CD4-positive, alpha-beta memory T cell (primary cell): ENCODE measurements around the gene TMEM127. TPM values are rescaled to one million over a fixed set of nuclear protein-coding genes. Genes with fewer than 3 reads are reported as not detected.
A peak's percentile ranks its signal among the peaks of the same experiment; 100 is the strongest.

Experiments used
- CTCF ChIA-PET: fragments of 350-600 bp; sonication (Branson Sonifier 250); formaldehyde crosslinking; loops from one replicate; lab custom pipeline; 2021; ENCODE audit warnings: inconsistent platforms; ENCODE audit not compliant: partially characterized antibody; lab: Charles Lee
- POLR2A ChIA-PET: fragments of 350-600 bp; sonication (Branson Sonifier 250); formaldehyde crosslinking; loops from one replicate; lab custom pipeline; 2021; ENCODE audit not compliant: partially characterized antibody; lab: Charles Lee
- DNase-seq, 5 donors: peaks; one replicate each; pipeline versions ENCODE4 v3.0.0 to v3.0.0-alpha.2; 2020 to 2022; ENCODE audit warnings: mixed read lengths in 1 of 5
- H3K27ac ChIP-seq: one replicate; pipeline ENCODE4 v1.7.0; 2013; ENCODE audit warnings: low read depth, low read length
- H3K27me3 ChIP-seq: 2 replicates; pipeline ENCODE4 v1.7.0; 2013; ENCODE audit warnings: mild to moderate bottlenecking, low read length, moderate library complexity; ENCODE audit not compliant: insufficient read depth
- H3K36me3 ChIP-seq: 2 replicates; pipeline ENCODE4 v1.7.0; 2013; ENCODE audit warnings: mild to moderate bottlenecking, low read length, moderate library complexity; ENCODE audit not compliant: insufficient read depth
- H3K4me1 ChIP-seq: 2 replicates; pipeline ENCODE4 v1.7.0; 2013; ENCODE audit warnings: mild to moderate bottlenecking, low read length, moderate library complexity; ENCODE audit not compliant: insufficient read depth
- H3K4me3 ChIP-seq, 2 donors: one replicate each; pipeline ENCODE4 v1.7.0; 2013; ENCODE audit warnings: low read length in 2 of 2, mild to moderate bottlenecking in 1 of 2
- H3K9me3 ChIP-seq, 2 donors: one replicate each; pipeline ENCODE4 v1.7.0; 2013; ENCODE audit warnings: low read length in 2 of 2, control low read depth in 1 of 2; ENCODE audit not compliant: control insufficient read depth in 1 of 2
- H3K27ac Mint-ChIP-seq, 7 donors: one replicate each; pipeline ENCODE4 v1.8.0; 2020 to 2021; ENCODE audit warnings: mixed read lengths in 7 of 7, mild to moderate bottlenecking in 6 of 7, inconsistent platforms in 3 of 7, moderate library complexity in 3 of 7
- H3K27me3 Mint-ChIP-seq, 2 donors: one replicate each; pipeline ENCODE4 v1.8.0; 2020 to 2021; ENCODE audit warnings: mixed read lengths in 2 of 2
- H3K36me3 Mint-ChIP-seq, 2 donors: one replicate each; pipeline ENCODE4 v1.8.0; 2020 to 2021; ENCODE audit warnings: mixed read lengths in 2 of 2, inconsistent platforms in 1 of 2, mild to moderate bottlenecking in 1 of 2
- H3K4me1 Mint-ChIP-seq, 4 donors: one replicate each; pipeline ENCODE4 v1.8.0; 2020 to 2021; ENCODE audit warnings: mixed read lengths in 4 of 4, mild to moderate bottlenecking in 1 of 4
- H3K4me3 Mint-ChIP-seq, 8 donors: one replicate each; pipeline ENCODE4 v1.8.0; 2020 to 2021; ENCODE audit warnings: mixed read lengths in 8 of 8, mild to moderate bottlenecking in 7 of 8, moderate library complexity in 6 of 8, inconsistent platforms in 3 of 8
- H3K9me3 Mint-ChIP-seq, 8 donors: one replicate each; pipeline ENCODE4 v1.8.0; 2020 to 2021; ENCODE audit warnings: mixed read lengths in 8 of 8, mild to moderate bottlenecking in 5 of 8, inconsistent platforms in 3 of 8, moderate library complexity in 1 of 8
- intact Hi-C: fragments of 100-400 bp; cut with micrococcal nuclease; formaldehyde crosslinking; loops from one replicate; pipeline ENCODE4 v1.15.1; 2023
- polyA plus RNA-seq, 2 donors: library from polyadenylated mRNA; unstranded; fragments of 300-500 nt; fragmentation: Illumina TruSeq; gene quantifications; one replicate each; pipeline ENCODE4 v1.2.3, GENCODE V29; 2021
- total RNA-seq, 2 experiments: library from RNA; stranded (reverse); gene quantifications; one replicate each; pipeline ENCODE4 v1.2.3, GENCODE V29; 2021

The TMEM127 gene
- total and polyA plus RNA-seq, 4 experiments from 2014 or later: 27.3 to 46.0 (median 45.4) TPM

GRCh38 chr2:96209729-96210085 is 56.1 kb downstream of the TMEM127 start:
- Histone ChIP-seq H3K4me1 (peaks cover 39% of the 10 kb centered on the region), H3K36me3 (no peaks in the 10 kb centered on the region), H3K27ac (no peak overlapping the region), H3K9me3 (no peaks in the 10 kb centered on the region), H3K4me3 (no peak overlapping the region), H3K27me3 (no peaks in the 10 kb centered on the region)
- intact Hi-C loops: loop anchor here (2.0 to 5.0 kb wide), 3 partner anchors 33 to 128 kb away; partner anchors contain the start of genes NCAPH and SNRNP200
- H3K4me1 Mint-ChIP-seq: peaks cover 23 to 44% (median 39%) of the 10 kb centered on the region in 4 donors
- H3K4me3 Mint-ChIP-seq: peak overlapping the region; percentile 65 to 97 (median 91)
- peak overlapping the region in 3 of 7 donors; percentile 71 to 92 (median 76) for H3K27ac Mint-ChIP-seq
- no peaks in the 10 kb centered on the region for H3K9me3 Mint-ChIP-seq
- ChIA-PET POLR2A (interaction anchor here (1.2 to 2.9 kb wide), 8 partner anchors 14 to 127 kb away, joined by 3 to 37 read pairs (median 10); partner anchors contain the start of genes DUSP2 and NCAPH), CTCF (no interaction called here)
- peaks cover 4 to 15% of the 10 kb centered on the region in 2 donors for H3K36me3 Mint-ChIP-seq
- no peak for DNase-seq
- no peaks in the 10 kb centered on the region for H3K27me3 Mint-ChIP-seq

- POLR2A ChIA-PET: interaction anchor here (0.6 to 2.9 kb wide), 21 partner anchors 13 to 329 kb away, joined by 3 to 37 read pairs (median 6); partner anchors contain the start of genes ARID5A, CIAO1, DUSP2 and NCAPH
- no peaks in the 10 kb centered on the region for H3K36me3 ChIP-seq
- Mint-ChIP-seq H3K27me3 (no peaks in the 10 kb centered on the region), H3K36me3 (peaks cover 4 to 15% of the 10 kb centered on the region in 2 donors), H3K9me3 (no peaks in the 10 kb centered on the region), H3K27ac (peak overlapping the region; percentile 74 to 92 (median 85)), H3K4me1 (peaks cover 25 to 50% (median 44%) of the 10 kb centered on the region in 4 donors), H3K4me3 (peak overlapping the region; percentile 83 to 97 (median 92))
- no peaks in the 10 kb centered on the region for H3K27me3 ChIP-seq
- peaks cover 45% of the 10 kb centered on the region for H3K4me1 ChIP-seq
- intact Hi-C loops: loop anchor here (2.0 to 5.0 kb wide), 3 partner anchors 34 to 128 kb away; partner anchors contain the start of genes NCAPH and SNRNP200
- DNase-seq: no peak
- peak overlapping the region; percentile 81 for H3K27ac ChIP-seq
- H3K9me3 ChIP-seq: no peaks in the 10 kb centered on the region
- CTCF ChIA-PET: interaction anchor here (1.3 to 1.7 kb wide), 3 partner anchors 35 to 58 kb away, joined by 4 to 9 read pairs (median 7); no protein-coding TSS in a partner anchor
- peak overlapping the region in 1 of 2 donors; percentile 45 for H3K4me3 ChIP-seq
These were observed 56.6 kb downstream of the TMEM127 start for GRCh38 chr2:96209011-96209728.

GRCh38 chr2:96208143-96209010 is 57.4 kb downstream of the TMEM127 start, which contains the start of gene STARD7:
Gene STARD7, minus strand, starts transcription at chr2:96208827. Its CDS starts 393 bp downstream, at chr2:96208434.
- DNase-seq: peak; percentile 94 to 96 (median 95)
- H3K36me3 ChIP-seq: no peaks in the 10 kb centered on the region
- H3K36me3 Mint-ChIP-seq: peaks cover 4 to 19% of the 10 kb centered on the region in 2 donors
- ChIA-PET CTCF (interaction anchor here (0.6 to 1.7 kb wide), 8 partner anchors 9 to 386 kb away, joined by 3 to 9 read pairs (median 3); no protein-coding TSS in a partner anchor), POLR2A (interaction anchor here (0.6 to 2.9 kb wide), 30 partner anchors 9 to 329 kb away, joined by 3 to 37 read pairs (median 6); partner anchors contain the start of genes ARID5A, ASTL, CIAO1 and DUSP2)
- no peaks in the 10 kb centered on the region for H3K27me3 Mint-ChIP-seq
- intact Hi-C loops: loop anchor here (1.0 to 5.0 kb wide), 6 partner anchors 34 to 129 kb away; partner anchors contain the start of genes ASTL, CIAO1, NCAPH and SNRNP200
- peak within 1 kb of the TSS; percentile 81 for H3K27ac ChIP-seq
- peak within 1 kb of the TSS; percentile 45 to 62 for H3K4me3 ChIP-seq
- peak within 1 kb of the TSS; percentile 88 to 98 (median 94) for H3K4me3 Mint-ChIP-seq
- peaks cover 53% of the 10 kb centered on the region for H3K4me1 ChIP-seq
- no peaks in the 10 kb centered on the region for H3K9me3 ChIP-seq
- peak within 1 kb of the TSS; percentile 92 to 96 (median 95) for H3K27ac Mint-ChIP-seq
- no peaks in the 10 kb centered on the region for H3K9me3 Mint-ChIP-seq
- peaks cover 31 to 57% (median 51%) of the 10 kb centered on the region in 4 donors for H3K4me1 Mint-ChIP-seq
- no peaks in the 10 kb centered on the region for H3K27me3 ChIP-seq

GRCh38 chr2:96207774-96208142 is 58.0 kb downstream of the TMEM127 start:
- CTCF ChIA-PET: interaction anchor here (0.6 to 1.7 kb wide), 8 partner anchors 9 to 386 kb away, joined by 3 to 9 read pairs (median 3); no protein-coding TSS in a partner anchor
- Mint-ChIP-seq H3K36me3 (peaks cover 4 to 23% of the 10 kb centered on the region in 2 donors), H3K4me3 (peak overlapping the region; percentile 88 to 98 (median 94)), H3K4me1 (peaks cover 37 to 64% (median 57%) of the 10 kb centered on the region in 4 donors), H3K27ac (peak overlapping the region; percentile 87 to 96 (median 95)), H3K9me3 (no peaks in the 10 kb centered on the region), H3K27me3 (no peaks in the 10 kb centered on the region)
- H3K27me3 ChIP-seq: no peaks in the 10 kb centered on the region
- peak overlapping the region; percentile 81 for H3K27ac ChIP-seq
- no peaks in the 10 kb centered on the region for H3K36me3 ChIP-seq
- H3K4me3 ChIP-seq: peak overlapping the region; percentile 45 to 62
- H3K4me1 ChIP-seq: peaks cover 59% of the 10 kb centered on the region
- POLR2A ChIA-PET: interaction anchor here (0.8 to 2.9 kb wide), 26 partner anchors 9 to 330 kb away, joined by 3 to 37 read pairs (median 6); partner anchors contain the start of genes ARID5A, ASTL, CIAO1 and DUSP2
- intact Hi-C loops: loop anchor here (1.0 to 5.0 kb wide), 6 partner anchors 35 to 130 kb away; partner anchors contain the start of genes ASTL, CIAO1, NCAPH and SNRNP200
- no peaks in the 10 kb centered on the region for H3K9me3 ChIP-seq
- DNase-seq: no peak

GRCh38 chr2:96207073-96207773 is 58.6 kb downstream of the TMEM127 start:
- H3K27me3 Mint-ChIP-seq: no peaks in the 10 kb centered on the region
- ChIA-PET POLR2A (interaction anchor here (1.2 to 2.9 kb wide), 8 partner anchors 8 to 330 kb away, joined by 3 to 37 read pairs (median 12); partner anchors contain the start of genes ARID5A, ASTL, CIAO1 and DUSP2), CTCF (interaction anchor here (1.1 to 1.7 kb wide), 2 partner anchors 33 kb away, joined by 3 to 7 read pairs; no protein-coding TSS in a partner anchor)
- Histone ChIP-seq H3K27ac (peak overlapping the region; percentile 81), H3K4me1 (peaks cover 64% of the 10 kb centered on the region), H3K36me3 (no peaks in the 10 kb centered on the region), H3K4me3 (peak overlapping the region; percentile 45 to 62), H3K9me3 (no peaks in the 10 kb centered on the region), H3K27me3 (no peaks in the 10 kb centered on the region)
- intact Hi-C loops: loop anchor here (5.0 kb wide), 2 partner anchors 100 to 130 kb away; partner anchors contain the start of genes NCAPH and SNRNP200
- peaks cover 4 to 23% of the 10 kb centered on the region in 2 donors for H3K36me3 Mint-ChIP-seq
- peak in 2 of 5 donors; percentile 7 to 52 for DNase-seq
- H3K4me3 Mint-ChIP-seq: peak overlapping the region; percentile 88 to 98 (median 94)
- no peaks in the 10 kb centered on the region for H3K9me3 Mint-ChIP-seq
- peaks cover 40 to 69% (median 61%) of the 10 kb centered on the region in 4 donors for H3K4me1 Mint-ChIP-seq
- peak overlapping the region; percentile 87 to 96 (median 95) for H3K27ac Mint-ChIP-seq
